Measurements from ENCODE around the gene CDH1.

CDH1 gene

GRCh38 chr16:68792465-68793324 lies 55.6 kb downstream of the CDH1 start:
- DNase-seq, result no peak

- DNase-seq, result no peak
Observed at GRCh38 chr16:68793401-68793857, 56.3 kb downstream of the CDH1 start.

GRCh38 chr16:68798398-68798797 lies 61.3 kb downstream of the CDH1 start:
- DNase-seq, result no peak

- peak; percentile 38 for DNase-seq
Observed at GRCh38 chr16:68800257-68800875, 63.3 kb downstream of the CDH1 start.

- DNase-seq, result no peak
Observed at GRCh38 chr16:68802190-68802589, 65.1 kb downstream of the CDH1 start.

GRCh38 chr16:68806422-68806821 lies 69.3 kb downstream of the CDH1 start:
- DNase-seq, result no peak

- DNase-seq, result no peak
Observed at GRCh38 chr16:68806981-68807380, 69.9 kb downstream of the CDH1 start.

GRCh38 chr16:68814516-68814915 lies 77.4 kb downstream of the CDH1 start:
- DNase-seq, result no peak

- DNase-seq, result no peak
Observed at GRCh38 chr16:68823401-68824135, 86.5 kb downstream of the CDH1 start.

- DNase-seq, result no peak
Observed at GRCh38 chr16:68825427-68825826, 88.3 kb downstream of the CDH1 start.

- DNase-seq, result no peak
Observed at GRCh38 chr16:68826652-68827051, 89.6 kb downstream of the CDH1 start.

- no peak for DNase-seq
Observed at GRCh38 chr16:68833251-68833650, 96.2 kb downstream of the CDH1 start.

GRCh38 chr16:68834550-68834949 lies 97.5 kb downstream of the CDH1 start:
- no peak for DNase-seq

- DNase-seq, result no peak
Observed at GRCh38 chr16:68835970-68836369, 98.9 kb downstream of the CDH1 start.

GRCh38 chr16:68839831-68840230 lies 102.7 kb downstream of the CDH1 start:
- DNase-seq, result no peak

GRCh38 chr16:68842964-68843481 lies 105.9 kb downstream of the CDH1 start:
- peak; percentile 67 for DNase-seq

- DNase-seq, result peak; percentile 53
Observed at GRCh38 chr16:68843482-68844210, 106.6 kb downstream of the CDH1 start, which contains the start of gene TANGO6. Gene TANGO6, plus strand, starts transcription at chr16:68843531. Its CDS starts 87 bp downstream, at chr16:68843618.

GRCh38 chr16:68844211-68844564 lies 107.1 kb downstream of the CDH1 start:
- no peak for DNase-seq

GRCh38 chr16:68848786-68849185 lies 111.7 kb downstream of the CDH1 start:
- DNase-seq, result no peak

GRCh38 chr16:68850481-68850880 lies 113.4 kb downstream of the CDH1 start:
- no peak for DNase-seq

- DNase-seq, result no peak
Observed at GRCh38 chr16:68851601-68852000, 114.5 kb downstream of the CDH1 start.

GRCh38 chr16:68857479-68857878 lies 120.4 kb downstream of the CDH1 start:
- DNase-seq, result no peak

- DNase-seq, result no peak
Observed at GRCh38 chr16:68859828-68860227, 122.7 kb downstream of the CDH1 start.
